GM19099 (cell line): ENCODE results near the gene GRAMD4.

Experiments used
- POLR2A ChIP-seq: IDR thresholded peaks from 3 replicates; pipeline ENCODE4 v1.6.1; 2011; ENCODE audit warnings: low read depth; ENCODE audit not compliant: insufficient read length; ENCODE audit errors: extremely low read depth

GRAMD4 gene

DNA sequence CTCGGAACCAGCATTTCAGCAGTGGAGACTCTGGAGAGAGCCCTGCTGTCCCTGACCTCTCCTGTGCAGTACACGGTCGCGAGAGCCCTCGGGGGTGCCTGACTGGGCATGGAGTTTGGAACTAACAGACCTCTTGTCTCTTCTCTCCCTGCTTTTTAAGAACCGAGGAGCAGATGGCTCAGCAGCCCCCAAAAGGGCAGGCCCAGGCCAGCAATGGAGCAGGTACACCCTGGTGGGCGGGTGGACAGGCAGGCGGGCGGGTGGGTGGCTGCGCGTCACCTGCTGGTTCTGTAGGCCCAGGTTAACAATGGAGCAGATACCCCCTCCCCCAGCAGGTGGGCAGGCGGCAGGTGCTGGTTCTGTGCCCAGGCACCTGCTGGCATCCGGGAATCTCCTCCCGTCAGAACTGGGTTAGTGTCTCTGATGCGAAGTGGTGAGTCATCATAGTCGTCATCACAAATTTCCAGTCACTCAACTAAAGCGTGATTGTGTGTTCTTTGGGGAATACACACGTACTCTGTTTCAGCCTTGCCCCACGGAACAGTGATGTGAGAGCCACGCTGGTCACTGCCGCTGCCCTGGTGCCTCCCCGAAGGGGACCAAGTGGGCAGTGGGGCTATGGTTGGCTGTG, 41.1 kb downstream of the GRAMD4 start:
- TF ChIP-seq POLR2A, result no peak

DNA sequence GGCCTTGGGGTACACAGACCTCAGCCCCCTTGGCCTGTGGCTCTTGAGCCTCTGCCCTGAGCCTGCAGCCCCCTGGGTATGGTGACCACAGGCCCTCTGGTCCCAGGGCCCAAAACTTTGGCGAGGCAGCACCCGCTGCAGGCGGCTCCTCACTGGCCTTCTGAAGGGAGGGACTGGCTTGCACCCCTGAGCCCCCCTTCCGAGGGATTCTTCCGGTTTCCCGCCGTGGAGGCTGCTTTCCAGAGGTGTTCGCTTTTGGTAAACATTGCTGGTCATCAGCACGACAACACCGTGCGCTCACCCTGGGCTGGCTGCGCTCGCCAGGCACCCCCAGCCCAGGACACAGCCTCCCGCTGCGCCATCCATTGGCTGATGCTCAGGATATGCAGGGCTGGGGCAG, 42.0 kb downstream of the GRAMD4 start:
- no peak for TF ChIP-seq POLR2A

DNA sequence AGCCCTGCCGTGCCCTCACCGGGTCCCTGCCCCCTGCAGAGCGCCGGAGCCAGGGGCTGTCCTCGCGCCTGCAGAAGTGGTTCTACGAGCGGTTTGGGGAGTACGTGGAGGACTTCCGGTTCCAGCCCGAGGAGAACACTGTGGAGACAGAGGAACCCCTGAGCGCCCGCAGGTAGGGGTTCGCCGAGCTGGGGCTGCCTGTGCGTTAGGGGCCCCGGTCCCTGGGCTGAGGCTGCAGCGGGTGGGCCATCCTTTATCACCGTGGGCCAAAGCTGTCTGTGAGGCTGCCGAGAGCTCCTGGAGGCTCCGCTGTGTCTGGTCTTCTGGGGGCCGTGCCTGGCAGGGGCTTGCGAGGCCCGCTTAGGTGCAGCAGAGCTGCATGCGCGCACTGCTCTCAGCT, 42.8 kb downstream of the GRAMD4 start:
- no peak for TF ChIP-seq POLR2A

DNA sequence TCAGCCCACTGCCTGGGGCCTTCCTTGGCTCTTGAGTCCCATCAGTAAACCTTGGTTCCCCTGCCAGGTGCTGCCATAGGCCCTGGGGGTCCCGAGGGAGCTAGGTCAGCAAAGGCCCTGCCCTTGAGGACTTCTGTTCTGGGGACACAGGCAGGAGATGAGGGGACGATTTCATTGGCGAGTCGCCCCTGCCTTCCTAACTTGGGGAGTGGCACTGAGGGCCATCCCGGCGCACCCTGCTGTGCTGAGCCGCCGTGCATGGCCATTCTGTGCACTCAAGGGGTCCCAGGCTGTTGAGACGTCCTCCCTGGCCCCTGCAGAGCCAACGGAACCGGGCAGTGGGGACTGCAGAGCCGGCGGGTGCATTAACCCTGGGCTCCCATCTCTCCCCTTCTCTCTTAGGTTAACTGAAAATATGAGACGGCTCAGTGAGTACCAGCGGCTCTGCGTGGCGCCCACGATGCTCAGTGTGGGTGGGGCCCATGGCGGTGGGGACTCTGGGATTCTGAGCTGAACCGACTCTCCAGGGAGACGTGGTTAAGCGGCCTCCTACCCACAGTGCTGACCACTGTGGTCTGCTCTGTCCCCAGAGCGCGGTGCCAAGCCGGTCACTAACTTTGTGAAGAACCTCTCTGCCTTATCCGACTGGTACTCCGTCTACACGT, 43.4 kb downstream of the GRAMD4 start:
- no peak for TF ChIP-seq POLR2A

DNA sequence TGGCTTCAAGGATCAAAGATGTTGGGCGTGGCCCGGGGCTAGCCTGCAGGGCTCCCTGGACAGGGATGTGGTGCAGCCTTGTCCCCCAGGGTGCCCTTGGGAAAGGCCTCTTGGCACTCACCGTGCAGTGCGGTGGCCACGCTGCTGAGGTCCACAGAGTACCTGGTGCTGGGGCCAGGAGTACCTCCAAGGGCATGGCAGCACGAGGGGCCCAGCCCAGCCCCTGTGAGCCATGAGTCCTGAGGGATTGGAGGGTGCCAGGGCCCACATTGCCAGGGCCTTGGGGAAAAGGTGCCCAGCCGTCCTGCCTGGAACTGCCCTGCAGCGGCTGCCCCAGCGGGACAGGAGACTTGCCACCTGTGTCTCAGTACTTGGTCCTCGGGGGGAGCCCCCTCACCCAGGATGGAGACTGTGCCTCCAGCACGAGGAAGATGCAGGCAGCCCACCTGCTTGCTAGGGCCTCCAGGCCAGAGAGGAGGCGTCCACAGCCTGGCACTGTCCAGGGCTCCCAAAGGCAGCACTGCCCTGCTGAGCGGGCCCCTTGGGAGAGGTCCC, 44.2 kb downstream of the GRAMD4 start:
- TF ChIP-seq POLR2A, result no peak

DNA sequence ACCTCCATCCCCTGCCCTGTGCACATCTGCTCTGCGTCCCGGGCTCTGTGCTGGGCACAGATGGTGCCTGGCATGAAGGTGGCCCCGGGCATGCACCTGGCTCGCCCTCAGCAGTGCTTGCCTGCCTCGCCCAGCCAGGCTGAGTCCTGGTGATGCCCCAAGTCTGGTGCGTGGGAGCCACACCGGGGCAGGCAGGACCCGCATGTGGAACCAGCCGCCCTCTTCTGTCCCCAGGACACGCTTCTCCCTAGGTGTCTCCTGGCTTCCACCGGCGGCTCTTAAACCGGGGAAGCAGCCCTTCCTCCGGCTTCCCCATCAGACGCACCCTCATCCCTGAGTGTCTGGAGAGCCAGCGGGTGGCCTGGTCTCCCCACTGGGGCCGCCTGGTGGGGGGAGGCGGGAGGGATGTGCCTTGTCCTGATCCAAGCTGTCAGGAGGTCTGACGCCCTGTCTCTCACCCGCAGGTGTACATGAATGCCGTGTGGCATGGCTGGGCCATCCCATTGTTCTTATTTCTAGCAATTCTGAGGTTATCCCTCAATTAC, 45.0 kb downstream of the GRAMD4 start:
- TF ChIP-seq POLR2A, result no peak

DNA sequence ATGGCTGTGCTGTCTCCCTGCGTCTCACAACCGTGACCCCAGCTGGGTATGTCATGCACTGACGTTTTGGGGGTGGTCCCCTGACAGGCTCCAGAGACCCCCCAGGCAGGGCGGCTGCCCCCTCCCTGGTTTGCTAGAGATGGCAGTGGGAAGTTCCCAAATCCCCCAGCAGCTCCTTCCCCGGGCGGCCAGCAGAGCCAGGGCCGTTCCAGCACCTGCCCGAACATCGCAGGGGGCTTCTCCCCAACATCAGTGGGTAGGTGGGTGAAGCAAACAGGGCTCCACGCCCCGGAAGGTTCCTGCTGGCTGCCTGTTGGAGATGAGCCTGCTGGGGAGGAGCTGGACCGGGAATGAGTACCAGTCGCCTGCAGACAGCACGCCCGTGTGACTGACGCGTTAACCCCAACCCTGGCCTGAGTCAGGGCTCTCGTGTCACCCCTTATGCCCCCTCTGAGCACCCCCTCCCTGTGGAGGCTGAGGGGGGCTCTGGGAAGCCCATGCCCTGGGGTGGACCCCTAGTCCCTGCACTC, 45.6 kb downstream of the GRAMD4 start:
- TF ChIP-seq POLR2A, result no peak

DNA sequence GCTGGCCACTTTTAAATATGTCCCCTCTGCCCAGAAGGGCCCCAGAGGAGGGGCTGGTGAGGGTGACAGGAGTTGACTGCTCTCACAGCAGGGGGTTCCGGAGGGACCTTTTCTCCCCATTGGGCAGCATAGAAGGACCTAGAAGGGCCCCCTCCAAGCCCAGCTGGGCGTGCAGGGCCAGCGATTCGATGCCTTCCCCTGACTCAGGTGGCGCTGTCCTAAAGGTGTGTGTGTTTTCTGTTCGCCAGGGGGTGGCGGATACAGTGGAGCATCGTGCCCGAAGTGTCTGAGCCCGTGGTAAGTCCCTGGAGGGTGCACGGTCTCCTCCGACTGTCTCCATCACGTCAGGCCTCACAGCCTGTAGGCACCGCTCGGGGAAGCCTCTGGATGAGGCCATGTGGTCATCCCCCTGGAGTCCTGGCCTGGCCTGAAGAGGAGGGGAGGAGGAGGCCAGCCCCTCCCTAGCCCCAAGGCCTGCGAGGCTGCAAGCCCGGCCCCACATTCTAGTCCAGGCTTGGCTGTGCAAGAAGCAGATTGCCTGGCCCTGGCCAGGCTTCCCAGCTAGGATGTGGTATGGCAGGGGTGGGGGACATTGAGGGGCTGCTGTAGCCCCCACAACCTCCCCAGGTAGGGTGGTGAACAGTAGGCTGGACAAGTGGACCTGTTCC, 46.5 kb downstream of the GRAMD4 start:
- no peak for TF ChIP-seq POLR2A

DNA sequence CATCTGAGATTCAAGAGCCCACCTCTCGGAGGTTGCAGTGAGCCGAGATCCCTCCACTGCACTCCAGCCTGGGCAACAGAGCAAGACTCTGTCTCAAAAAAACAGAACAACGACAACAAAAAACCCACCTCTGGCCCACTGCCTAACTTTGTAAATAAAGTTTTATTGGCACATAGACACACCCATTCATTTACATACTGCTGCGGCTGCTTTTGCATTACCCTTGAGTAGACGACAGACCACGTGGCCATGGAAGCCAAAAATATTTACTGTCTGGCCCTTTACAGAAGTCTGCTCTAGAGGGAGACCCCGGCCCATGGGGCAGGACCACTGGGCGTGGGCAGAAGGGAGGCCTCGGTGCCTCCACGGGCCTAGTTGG, 47.0 kb downstream of the GRAMD4 start:
- TF ChIP-seq POLR2A, result no peak

DNA sequence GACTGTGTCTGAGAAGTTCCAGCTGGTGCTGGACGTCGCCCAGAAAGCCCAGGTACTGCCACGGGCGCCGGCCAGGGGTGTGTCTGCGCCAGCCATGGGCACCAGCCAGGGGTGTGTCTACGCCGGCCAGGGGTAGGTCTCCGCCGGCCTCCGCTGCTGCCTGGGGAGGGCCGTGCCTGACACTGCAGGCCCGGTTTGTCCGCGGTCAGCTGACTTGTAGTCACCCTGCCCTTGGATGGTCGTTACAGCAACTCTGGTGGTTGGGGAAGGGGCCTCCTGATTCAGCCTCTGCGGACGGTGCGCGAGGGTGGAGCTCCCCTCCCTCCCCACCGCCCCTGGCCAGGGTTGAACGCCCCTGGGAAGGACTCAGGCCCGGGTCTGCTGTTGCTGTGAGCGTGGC, 47.9 kb downstream of the GRAMD4 start:
- TF ChIP-seq POLR2A, result no peak

DNA sequence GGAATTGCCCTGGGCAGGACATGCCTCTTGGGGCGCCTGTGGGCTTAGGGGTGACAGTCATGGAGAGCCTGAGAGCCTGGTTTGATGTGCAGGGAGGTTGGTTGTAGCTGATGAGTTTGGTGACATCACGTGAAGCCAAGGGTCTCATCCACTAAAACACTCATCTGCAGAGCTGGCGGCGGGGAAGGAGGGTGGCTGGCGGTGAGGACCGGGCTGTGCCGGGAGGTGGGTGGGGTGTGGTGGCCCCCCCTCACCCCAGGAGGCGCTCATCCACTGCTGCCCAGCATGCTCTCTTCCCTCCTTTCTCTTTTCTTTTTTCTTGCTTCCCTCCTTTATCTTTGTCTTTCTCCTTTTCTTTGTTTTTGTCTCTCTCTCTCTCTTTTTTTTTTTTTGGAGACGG, 49.0 kb downstream of the GRAMD4 start:
- no peak for TF ChIP-seq POLR2A

DNA sequence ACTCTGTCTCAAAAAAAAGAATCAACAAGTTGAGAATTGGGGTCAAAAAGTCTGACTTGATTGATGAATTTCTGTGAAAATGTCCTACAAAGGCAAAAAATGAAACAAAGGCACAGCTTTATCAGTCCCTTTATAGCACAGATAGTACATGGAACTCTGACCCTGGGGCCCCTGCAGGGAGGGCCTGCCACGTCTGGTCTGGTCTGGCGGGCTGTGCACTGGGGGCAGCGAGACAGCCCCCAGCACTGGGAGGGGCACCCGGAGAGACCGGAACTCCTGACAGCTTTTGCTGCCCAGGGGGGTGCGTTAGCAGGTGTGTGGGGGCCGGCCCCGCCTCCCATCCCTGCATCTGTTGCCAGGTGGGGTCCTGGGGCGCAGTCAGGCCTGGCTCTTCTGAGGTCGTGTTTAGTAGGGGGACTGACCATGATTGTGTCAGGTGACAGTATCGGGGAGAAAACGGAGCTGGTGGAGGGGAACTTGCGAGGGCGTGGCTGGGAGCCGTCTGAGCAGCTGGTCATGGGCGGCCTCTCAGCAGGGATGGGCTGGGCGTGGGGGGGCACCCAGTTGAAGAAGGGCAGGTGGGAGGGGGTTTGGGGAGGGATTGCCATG, 51.7 kb downstream of the GRAMD4 start:
- no peak for TF ChIP-seq POLR2A

DNA sequence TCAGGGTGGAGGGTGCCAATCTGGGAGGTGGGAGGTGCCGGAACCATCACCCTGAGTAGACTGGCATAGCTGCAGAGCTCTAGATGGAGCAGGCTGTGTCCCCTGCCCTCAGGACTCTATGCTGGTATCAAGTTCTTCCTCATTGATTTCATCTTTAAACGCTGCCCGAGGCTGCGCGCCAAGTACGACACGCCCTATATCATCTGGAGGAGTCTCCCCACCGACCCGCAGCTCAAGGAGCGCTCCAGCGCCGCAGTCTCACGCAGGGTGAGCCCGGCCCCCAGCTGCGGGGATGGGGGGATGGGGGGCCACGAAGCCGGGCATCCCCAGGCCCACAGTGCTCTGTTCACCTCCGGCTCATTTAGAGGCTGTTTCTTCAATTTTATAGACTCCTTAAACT, 52.5 kb downstream of the GRAMD4 start:
- TF ChIP-seq POLR2A, result no peak

DNA sequence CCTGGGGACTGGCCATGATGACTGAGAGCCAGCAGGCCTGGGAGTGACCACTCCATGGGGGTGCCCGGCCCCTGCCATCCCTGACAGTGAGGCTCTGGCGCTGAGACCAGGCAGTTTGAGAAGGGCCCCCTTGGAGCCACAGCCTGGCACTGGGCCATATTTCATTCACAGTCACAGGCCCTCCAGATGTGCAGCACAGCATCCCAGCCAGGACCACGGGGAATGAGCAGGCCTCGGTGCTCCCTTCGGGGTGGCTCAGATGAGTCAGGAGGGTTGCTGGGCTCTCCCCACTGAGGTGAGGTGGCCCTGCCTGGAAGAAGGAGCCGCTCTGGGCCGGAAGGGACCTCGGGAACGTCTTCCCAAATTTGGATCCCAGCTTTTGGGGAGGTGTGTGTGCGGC, 53.0 kb downstream of the GRAMD4 start:
- TF ChIP-seq POLR2A, result no peak

DNA sequence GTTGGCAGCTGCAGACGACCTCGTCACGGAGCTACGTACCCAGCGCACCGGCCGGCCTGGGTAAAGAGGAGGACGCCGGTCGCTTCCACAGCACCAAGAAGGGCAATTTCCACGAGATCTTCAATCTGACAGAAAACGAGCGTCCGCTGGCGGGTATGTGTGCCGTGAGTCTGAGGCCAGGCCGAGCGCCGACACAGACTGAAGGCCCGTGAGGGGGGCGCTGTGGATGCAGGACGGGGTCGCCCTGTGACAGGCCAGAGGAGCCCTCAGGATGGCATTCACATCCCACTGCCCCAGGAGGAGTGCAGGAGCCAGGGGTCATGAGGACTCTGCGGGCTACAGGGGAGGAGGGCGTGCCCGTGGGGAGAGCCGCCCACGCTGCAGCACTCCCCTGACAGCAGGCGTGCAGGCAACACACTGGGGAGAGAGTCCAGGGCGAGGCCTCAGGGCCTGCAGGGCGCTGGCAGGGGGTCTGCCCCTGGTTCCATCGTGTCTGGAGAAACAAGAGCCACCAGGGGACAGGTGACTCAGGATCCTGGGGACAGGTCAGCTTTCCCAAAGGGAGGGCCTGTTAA, 53.6 kb downstream of the GRAMD4 start:
- TF ChIP-seq POLR2A, result no peak

DNA sequence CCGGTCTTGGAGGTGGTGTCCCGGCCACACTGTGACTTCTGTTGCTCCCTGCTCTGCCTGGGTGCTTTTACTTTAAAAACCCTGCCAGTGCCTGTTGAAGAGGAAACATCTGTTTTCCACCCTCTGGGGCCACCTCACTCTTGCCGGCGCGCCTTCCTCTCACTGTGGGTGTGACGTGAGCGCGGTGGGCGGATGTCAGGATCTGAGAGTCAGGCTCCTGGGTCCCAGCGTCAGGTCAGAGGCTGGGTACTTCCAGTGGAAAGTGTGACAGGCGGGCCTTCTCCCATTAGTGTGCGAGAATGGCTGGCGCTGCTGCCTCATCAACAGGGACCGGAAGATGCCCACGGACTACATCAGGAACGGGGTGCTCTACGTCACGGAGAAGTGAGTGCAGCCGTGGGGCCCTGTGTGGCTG, 54.2 kb downstream of the GRAMD4 start:
- no peak for TF ChIP-seq POLR2A

DNA sequence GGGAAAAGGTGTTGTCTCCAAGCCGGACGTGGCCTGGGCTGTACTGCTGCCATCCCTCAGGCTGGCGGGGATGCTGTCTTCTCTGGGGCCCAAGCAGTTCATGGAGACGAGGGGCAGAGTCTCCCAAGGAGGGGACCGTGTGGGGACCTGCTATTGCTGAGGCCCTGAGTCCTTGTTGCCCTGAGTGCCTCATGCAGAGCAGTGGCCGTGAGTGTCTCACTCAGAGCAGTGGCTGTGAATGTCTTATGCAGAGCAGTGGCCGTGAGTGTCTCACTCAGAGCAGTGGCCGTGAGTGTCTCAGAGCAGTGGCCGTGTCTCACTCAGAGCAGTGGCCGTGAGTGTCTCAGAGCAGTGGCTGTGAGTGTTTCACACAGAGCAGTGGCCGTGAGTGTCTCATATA, 54.7 kb downstream of the GRAMD4 start:
- no peak for TF ChIP-seq POLR2A
